Measurements from ENCODE around the gene ABCD3.
"Not testable (repeated sequence)": the region's sequence is repeated elsewhere in the genome, so short reads cannot be mapped to it uniquely, and the experiment has no call there.

Gene ABCD3

DNA sequence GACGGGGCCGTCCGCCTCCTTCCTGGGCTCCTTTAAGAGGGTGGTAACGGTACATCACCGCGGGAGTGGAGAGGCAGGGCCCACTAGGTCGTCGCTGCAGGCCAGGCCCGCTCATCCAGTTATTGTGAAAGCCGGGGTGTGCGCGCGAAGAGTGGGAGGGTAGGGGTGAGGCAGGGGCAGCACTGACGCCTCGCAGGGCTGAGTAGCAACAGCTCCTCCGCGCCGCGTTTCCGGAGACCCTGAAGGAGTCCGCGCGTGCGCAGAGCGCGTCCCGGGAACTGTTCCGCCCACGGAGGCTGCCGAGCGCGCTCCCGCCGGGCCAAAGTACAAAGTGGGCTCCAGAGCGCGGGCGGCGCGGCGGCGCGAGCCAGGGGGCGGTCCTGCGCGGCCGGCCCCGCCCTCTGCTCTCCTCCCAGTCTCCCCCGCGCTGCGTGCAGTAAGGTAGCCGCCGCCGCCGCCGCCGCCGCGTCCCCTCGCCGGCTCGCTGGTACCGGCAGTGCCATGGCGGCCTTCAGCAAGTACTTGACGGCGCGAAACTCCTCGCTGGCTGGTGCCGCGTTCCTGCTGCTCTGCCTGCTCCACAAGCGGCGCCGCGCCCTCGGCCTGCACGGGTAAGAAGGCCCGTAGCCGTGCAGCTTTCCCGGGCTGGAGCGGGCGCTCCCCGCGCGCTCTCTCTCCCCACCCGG lies at the start of gene ABCD3:
TSS of gene ABCD3 (plus strand) at position 412 of the 686 bp plus-strand sequence. CDS start at position 502, 90 bp downstream.
- peak; percentile 71 for DNase-seq (ENCODE audit: low spot score)

DNA sequence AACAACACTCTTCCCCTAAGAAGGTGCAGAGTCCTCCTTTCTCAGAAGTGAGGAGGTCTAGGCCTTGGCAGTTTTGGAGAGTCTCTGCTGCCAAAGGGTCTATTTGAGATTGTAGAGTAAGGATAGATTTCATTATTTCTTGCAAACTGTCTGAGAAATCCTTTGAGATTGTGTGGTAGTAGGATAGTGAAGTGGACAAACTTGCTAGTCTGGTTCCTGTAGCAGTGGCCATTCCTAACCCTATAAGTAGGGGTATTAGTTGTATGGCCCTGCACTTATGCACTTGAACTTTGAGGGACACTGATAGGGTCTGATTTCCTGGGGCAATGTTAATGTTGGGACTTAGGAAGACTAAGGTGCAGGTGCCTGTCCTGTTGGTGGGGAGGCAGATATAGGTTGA lies 45.4 kb upstream of the ABCD3 start:
- DNase-seq (ENCODE audit: low spot score), result not testable (repeated sequence)

DNA sequence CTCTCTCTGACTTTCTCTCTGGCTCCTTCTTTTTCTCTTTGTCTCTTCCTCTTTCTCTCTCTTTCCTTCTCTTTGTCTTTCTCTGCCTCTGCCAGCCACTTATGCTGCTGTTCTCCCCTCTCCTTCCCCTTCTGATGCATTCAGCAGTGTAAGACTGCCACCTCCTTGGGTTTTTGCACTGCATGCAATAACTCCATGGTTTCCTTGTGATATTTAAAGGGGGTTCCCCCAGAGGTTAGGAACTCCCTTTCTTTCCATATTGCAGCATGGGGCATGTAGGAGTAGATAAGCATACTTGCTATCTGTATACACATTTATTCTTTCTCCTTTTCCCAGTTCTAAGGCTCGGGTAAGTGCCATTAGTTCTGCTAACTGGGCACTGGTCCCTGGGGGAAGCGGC lies 44.9 kb upstream of the ABCD3 start:
- DNase-seq (ENCODE audit: low spot score), result not testable (repeated sequence)

DNA sequence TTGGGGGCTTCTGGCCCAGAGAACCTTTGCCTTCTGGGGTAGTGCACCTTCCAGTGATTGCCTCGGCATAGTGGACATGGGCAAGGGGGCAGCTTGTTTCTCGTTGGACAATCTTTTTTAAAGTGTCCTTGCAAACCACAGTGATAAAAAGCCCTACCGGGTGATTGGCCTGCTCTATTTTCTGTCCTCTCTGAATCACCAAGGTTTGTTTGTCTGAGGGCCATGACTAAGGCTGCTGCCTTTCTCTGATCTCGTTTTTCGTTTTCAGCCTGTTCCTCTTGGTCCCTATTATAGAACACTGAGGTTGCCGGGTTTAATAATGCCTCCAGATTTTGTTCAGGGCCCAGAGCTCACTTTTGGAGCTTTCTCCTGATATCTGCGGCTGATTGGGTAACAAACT lies 42.5 kb upstream of the ABCD3 start:
- DNase-seq (ENCODE audit: low spot score), result not testable (repeated sequence)

DNA sequence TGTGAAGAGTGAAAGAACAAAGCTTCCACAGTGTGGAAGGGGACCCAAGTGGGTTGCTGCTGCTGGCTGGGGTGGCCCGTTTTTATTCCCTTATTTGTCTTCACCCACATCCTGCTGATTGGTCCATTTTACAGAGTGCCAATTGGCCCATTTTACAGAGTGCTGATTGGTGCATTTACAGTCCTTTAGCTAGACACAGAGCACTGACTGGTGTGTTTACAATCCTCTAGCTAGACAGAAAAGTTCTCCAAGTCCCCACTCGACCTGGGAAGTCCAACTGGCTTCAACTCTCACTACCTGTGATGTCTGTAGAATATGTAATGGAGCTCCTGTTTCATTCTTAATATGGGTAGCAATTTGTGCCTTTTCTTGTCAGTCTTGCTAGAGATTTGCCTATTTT lies 39.7 kb upstream of the ABCD3 start:
- DNase-seq (ENCODE audit: low spot score), result not testable (repeated sequence)

DNA sequence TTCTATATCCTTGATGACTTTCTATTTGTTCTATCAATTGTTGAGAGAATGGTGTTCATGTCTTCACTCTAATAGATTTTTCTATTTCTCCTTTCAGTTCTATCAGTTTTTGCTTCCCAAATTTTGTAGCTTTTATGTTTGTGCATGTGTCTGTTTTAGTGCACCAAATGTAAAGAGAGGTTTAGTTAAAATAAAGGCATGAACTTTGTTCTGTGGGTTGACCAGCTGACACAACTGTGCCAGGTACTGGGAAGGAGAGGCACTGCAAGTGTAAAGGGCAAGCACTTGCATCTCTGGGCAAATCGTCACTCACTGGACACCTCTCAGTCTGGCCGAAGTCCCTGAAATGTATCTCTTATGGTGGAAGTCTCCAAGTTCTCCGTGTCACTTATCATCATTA lies 38.6 kb upstream of the ABCD3 start:
- DNase-seq (ENCODE audit: low spot score), result no peak

DNA sequence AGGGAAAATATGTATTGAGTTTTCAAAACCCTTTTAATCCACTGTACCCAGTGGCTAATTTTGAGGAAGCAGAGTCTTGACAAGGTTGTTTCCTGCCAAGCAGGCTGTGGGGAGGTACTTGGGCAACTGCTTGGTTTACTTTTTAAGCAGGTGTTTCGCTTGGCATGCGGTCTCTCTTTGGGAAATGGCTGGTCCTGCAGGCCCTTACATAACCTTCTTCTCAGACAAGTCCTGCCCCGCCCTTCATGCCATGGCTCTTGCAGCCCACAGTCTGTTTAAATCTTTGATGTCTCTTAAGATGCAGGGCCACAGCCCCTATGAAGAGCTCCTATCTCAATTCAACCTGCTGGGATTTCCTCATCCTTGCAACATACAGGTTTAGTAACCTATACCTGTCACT lies 36.0 kb upstream of the ABCD3 start:
- no peak for DNase-seq (ENCODE audit: low spot score)

DNA sequence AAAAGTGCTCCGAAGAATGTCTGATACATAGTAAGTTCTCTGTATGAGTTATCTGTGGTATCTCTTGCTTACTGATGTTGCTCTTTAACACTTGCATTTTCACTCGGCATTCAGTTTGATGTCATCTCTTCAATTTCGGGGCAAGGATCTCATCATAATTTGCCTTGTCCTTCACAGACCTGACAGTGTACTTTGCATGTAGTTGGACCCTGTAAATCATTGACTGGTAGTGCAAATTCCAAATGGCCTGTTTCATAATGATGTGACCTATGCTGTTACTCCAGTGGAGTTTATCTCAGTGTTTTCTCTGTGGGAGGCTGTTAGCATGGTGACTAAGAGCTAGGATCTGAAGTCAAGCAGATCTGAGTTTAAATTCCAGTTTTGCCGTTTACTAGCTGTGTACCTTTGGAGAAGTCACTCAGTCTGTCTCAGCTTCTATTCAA lies 34.2 kb upstream of the ABCD3 start:
- DNase-seq (ENCODE audit: low spot score), result peak; percentile 10

DNA sequence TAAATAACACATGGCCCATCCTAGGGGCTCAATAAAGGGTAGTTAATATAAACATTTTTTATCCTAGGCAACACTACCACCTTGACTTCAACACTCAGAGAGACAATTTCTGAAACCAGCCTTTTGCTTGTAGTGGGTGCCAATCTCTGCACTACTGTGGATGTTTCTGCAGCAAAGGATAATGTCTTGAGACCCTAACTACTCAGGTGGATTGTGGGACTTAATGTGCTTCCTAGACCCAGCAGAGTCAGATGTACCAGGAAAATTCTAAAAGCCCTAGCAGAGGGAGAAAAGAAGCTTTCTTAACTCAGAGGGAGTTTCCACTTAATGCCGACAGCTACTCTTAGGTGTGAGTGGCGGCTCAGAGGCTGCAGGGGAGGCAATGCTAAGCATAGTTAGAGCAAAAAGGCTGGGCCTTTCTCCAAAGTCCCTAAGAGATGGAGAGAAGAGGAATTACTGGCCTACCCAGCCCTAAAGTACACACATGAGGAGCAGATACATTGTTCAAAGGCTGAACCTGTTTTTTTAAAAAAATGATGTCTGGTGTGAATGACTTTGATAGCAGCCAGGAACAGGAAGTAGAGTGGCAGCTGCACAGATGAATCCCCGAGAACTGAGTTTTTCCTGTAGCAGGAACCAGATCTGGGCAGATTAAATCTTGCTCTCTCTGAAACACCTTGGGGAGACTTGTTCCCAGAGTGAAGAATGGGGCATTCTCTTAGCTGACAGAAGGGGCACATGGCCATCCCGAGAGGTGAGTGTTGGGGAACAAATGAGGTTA lies 33.5 kb upstream of the ABCD3 start:
- no peak for DNase-seq (ENCODE audit: low spot score)

DNA sequence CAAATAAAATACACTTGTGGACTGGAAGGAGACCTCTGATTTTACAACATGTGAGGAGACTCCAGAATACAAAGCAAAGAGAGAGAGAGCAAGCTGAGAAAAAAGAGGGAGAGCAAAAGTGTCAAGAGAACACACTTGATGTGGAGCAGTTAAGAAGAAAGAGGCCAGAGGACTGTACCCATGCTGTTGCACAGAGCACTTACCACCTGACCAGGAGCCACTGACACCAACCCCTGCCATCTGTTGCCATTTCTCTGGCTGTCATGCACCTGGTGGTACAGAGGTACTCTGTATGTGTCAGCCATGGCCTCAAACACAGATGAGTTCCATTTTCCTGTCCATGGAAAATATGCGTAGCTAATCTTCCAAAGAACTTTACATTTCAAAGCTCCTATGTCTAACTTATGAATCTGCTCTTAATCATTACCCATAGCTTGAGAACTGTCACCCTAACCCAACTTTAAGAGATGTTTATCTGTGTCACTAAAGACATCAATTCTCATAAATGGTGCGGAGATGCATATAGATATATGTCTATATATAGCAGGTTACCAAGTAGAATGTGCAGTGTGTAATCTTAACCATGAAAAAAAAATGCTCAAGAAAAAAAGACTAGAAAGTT lies 32.8 kb upstream of the ABCD3 start:
- no peak for DNase-seq (ENCODE audit: low spot score)

DNA sequence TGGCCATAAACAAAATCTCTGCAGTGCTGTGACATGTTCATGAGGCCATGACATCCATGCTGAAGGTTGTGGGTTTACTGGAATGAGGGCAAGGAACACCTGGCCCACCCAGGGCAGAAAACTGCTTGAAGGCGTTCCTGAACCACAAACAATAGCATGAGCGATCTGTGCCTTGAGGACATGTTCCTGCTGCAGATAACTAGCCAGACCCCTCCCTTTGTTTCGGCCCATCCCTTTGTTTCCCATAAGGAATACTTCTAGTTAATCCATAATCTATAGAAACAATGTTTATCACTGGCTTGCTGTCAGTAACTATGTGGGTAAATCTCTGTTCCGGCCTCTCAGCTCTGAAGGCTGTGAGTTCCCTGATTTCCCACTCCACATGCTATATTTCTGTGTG lies 28.9 kb upstream of the ABCD3 start:
- DNase-seq (ENCODE audit: low spot score), result no peak

DNA sequence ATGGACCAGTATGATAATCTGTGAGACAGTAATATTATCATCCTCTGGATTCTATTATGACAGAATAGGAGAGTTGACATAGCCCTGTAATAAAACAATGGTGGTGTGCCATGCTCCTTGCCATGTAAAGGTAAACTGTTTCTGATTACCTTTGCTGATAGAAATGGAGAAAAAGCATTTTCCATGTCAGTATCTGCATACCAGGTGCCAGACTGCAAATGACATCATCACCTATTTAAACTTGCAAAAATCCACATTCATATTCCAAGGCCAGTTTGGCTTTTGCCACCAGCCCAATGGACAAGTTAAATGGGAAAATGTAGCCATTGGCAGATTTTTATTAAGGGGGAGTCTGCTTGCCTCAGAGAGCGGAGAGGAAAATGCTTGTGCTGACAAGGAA lies 23.9 kb upstream of the ABCD3 start:
- DNase-seq (ENCODE audit: low spot score), result no peak

DNA sequence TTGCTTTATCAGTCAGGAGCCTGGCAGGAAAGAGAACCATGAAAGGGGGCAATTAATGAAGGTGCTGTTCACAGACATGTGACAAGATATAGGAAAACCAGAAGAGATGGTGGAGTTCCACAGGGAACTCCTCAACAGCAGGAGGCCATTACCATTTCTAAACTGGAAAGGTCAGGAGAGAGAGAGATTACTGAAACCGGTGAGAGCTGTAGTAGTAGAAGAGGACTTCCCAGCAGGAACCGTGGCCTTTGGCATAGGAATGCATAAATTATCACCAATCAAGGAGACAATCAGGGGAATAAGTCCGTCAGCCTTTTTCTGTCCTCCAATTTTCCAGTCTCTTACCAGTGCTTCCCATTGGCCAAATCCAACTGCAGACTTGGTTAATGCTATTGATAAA lies 23.0 kb upstream of the ABCD3 start:
- no peak for DNase-seq (ENCODE audit: low spot score)

DNA sequence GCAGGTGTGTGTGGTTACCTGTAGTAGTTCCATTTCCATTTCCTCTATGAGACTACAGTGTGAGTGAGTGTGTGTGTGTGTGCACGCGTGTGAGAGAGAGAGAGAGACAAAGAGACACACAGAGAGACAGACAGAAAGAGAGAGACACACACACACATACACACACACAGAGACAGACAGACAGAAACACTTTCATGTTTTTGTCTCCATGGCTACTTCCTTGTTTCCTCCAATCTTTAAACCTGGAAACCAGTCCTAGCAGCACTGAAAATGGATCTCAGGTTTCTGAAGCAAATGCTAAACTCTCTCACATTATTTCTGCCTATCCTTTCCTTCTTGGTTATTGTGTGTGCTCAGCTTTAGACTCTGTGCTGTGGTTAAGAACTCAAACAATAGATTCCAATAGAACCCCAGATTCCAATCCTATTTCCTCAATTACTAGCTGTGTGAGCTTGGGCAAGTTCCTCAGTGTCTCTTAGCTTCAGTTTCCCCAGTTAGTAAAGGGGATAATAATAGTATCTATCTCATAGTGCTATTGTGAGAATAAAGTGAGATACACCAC lies 22.4 kb upstream of the ABCD3 start:
- no peak for DNase-seq (ENCODE audit: low spot score)

DNA sequence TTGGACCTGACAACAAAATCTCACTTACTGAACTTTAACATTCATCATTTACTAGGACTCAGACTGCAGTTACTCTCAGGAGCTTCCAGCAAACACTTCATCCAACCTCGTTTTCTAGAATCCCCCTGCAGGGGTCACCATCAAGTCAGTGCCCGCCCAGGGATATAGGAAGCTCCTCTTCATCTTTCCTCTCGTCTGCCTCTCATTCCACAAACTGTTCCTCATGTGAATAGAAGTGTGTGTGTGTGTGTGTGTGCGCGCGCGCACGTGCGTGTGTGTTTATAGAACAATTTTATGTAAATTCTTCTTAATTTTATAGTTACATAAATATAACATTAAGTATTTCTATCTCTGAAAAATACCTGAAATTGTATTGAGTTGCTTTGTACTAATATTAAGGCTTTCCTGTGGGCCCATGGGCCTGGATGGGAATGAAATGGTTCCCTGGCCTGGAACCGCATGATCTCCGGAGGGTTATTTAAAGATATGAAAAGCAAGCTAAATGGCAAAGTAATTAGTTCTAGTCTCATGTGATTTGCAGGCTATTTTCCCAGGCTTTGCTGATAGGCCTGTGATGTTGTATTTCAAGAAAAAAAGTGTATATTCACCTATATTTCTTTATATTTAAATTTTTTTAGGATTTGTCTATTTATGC lies 21.7 kb upstream of the ABCD3 start:
- no peak for DNase-seq (ENCODE audit: low spot score)

DNA sequence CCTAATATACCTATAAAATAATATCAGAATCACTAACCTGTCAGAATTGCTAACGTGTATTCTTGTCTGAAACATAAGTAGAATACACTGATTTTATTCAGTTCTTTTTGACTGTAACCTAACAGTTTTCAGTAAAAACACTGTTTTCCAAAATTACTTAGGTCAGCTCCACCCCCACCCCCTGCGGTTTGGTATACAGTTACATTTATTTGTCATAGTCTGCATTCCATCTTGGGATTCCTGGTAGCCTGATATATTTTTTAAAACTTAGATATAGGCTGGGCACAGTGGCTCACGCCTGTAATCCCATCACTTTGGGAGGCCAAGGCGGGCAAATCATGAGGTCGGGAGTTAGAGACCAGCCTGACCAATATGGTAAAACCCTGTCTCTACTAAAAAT lies 19.8 kb upstream of the ABCD3 start:
- DNase-seq (ENCODE audit: low spot score), result no peak

DNA sequence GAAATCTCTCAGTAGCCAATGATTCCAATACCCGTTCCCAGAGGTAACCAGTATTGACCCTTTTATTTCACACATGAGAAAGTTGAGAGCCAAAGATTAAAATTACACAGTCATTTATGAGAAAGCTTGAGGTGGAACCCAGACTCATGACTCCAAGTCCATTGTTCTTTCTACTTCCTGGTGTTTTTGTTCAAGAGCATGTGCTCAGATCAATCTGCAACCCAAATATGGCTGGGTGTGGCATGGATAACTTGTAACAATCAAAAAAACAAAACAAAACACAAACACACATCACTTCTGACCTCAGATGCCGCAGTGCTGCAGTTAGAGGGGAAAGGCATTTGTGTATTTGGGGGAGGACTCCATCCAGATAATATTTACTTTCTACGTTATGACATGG lies 18.7 kb upstream of the ABCD3 start:
- no peak for DNase-seq (ENCODE audit: low spot score)

DNA sequence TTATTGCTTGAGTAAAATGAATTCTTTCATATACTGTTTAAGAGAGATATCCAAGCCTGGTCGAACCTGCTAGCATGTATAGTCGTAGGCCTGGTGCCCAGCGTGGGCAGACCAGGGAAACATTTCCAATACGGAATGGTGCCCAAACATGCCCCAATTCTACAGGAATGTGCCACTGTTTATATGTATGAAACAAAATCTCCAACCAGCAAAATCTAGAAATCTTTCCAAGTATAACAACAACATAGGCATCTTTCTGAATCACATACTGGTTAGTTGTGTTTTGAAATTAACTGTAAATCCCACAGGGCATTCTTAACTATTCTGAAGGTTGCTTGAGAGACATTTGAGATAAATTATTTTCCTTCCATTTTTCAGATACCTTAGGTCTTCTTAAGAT lies 17.0 kb upstream of the ABCD3 start:
- DNase-seq (ENCODE audit: low spot score), result no peak

DNA sequence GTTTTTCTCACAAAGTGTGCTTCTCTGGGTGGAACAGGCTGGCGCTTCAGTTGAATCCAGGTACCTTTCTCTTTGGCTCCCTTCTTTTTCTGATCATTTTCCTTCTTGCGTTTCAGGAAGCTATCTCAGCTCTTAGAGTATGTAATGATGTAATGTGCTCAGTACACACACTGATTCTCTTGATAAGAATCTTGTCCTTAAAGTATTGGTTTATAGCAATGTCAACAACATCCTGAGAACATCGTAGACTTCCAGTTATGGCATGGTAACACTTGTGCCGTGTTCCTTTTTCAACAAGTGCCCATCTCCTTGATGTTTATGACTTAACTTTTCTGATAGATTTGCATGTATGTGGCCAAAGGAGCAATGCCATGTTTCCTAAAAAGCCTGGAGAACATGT lies 11.7 kb upstream of the ABCD3 start:
- DNase-seq (ENCODE audit: low spot score), result no peak

DNA sequence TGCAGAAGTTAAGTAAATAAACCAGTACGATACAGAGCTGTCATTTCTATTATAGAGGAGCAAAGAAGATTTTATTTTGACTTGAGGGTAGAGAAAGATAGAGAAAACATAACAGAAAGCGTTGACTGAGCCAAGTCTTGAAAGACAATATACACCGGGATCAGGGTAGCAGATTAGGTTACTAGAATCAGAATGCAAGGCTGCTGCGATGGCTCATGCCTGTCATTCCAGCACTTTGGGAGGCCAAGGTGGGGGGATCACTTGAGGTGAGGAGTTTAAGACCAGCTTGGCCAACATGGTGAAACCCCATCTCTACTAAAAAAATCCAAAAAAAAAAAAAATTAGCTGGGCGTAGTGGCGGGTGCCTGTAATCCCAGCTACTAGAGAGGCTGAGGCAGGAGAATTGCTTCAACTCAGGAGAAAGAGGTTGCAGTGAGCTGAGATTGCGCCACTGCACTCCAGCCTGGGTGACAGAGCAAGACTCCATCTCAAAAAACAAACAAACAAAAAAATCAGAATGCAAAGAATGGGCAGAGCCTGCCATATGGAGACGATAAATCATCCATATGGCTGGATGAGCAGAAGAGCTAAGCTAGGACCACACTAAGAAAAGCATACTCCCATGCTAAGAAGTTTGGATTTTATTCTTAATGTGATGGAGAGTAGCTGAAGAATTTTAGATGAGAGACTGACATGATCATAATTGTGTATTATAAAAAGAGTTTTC lies 9.9 kb upstream of the ABCD3 start:
- no peak for DNase-seq (ENCODE audit: low spot score)

DNA sequence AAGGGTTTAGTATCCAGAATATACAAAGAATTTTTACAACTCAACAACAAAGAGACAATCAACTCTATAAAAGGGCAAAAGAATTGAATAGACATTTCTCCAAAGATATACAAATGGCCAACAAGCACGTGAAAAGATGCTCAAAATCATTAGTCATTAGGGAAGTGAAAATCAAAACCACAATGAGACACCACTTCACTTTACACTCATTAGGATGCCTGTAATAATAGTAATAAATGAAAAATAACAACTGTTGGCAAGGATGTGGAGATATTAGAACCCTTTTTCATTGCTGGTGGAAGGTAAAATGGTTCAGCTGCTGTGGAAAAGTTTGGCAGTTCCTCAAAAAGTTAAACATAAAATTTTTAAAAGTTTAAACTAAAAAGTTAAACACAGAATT lies 7.0 kb upstream of the ABCD3 start:
- DNase-seq (ENCODE audit: low spot score), result no peak

DNA sequence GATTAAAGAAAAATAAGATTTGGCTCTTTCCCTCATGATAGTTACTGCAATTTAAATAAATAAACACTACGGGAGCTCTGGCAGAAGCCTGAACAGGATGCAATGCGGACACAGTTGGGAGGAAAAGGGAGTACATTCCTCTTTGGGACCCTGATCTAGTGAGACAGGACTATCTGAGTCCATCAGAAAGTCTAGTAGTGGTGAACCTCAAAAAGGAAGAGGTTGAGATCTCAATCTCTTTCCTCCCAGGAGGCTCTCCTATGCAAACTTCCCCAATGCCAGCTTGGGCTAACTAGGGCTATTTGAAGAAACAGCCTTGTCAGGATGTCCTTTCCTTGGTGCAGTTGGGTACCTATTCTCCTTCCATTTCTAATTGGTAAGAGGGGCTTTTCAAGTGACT lies 4.9 kb upstream of the ABCD3 start:
- DNase-seq (ENCODE audit: low spot score), result no peak
